HEK293 (cell line): Measurements from ENCODE around the gene OR4D10.
"Not testable (repeated sequence)": the region's sequence is repeated elsewhere in the genome, so short reads cannot be mapped to it uniquely, and the experiment has no call there.

ENCODE experiments used
- CTCF ChIA-PET: fragments of 350-600 bp; formaldehyde crosslinking; extraction: SDS; loops from one replicate; lab custom pipeline; 2021; ENCODE audit warnings: antibody characterized with exemption; lab: Yijun Ruan, JAX
- POLR2A ChIA-PET: fragments of 300-600 bp; formaldehyde crosslinking; extraction: SDS; loops from one replicate; lab custom pipeline; 2020; ENCODE audit warnings: antibody characterized with exemption, inconsistent platforms; lab: Yijun Ruan, JAX
- H3K27ac ChIP-seq: fragments of 200-500 bp; sonication (Bioruptor generic); 2 replicates; pipeline ENCODE4 v1.5.1; 2014; ENCODE audit warnings: low read depth, low read length, control low read depth, inconsistent platforms; ENCODE audit errors: extremely low read depth
- H3K36me3 ChIP-seq, 2 experiments: fragments of 200-500 bp in 1 of 2; sonication (Bioruptor generic) in 1 of 2; 1 replicate in 1 of 2; 2 replicates in 1 of 2; pipeline ENCODE4 v1.5.1; 2014 to 2017; ENCODE audit warnings: inconsistent platforms in 2 of 2, low read length in 2 of 2; ENCODE audit not compliant: control insufficient read depth in 2 of 2, insufficient read depth in 1 of 2
- H3K4me1 ChIP-seq: fragments of 200-500 bp; sonication (Bioruptor generic); 2 replicates; pipeline ENCODE4 v1.5.1; 2014; ENCODE audit warnings: mild to moderate bottlenecking, low read length, inconsistent platforms; ENCODE audit not compliant: control insufficient read depth, insufficient read depth
- H3K4me3 ChIP-seq: 2 replicates; pipeline ENCODE4 v1.5.1; 2011; ENCODE audit warnings: low read depth, mild to moderate bottlenecking, control low read depth, low read length, moderate library complexity
- H3K9me3 ChIP-seq: fragments of 200-500 bp; sonication (Bioruptor generic); 2 replicates; pipeline ENCODE4 v1.5.1; 2014; ENCODE audit warnings: low read depth, low read length, inconsistent platforms; ENCODE audit not compliant: control insufficient read depth, insufficient read depth
- ATF2 ChIP-seq: fragments of 450-650 bp; formaldehyde crosslinking; IDR thresholded peaks from 2 replicates; pipeline ENCODE4 v1.5.1; 2016; ENCODE audit warnings: missing biosample characterization, missing genetic modification characterization, low read depth
- HOXA7 ChIP-seq: sonication (generic); formaldehyde crosslinking; IDR thresholded peaks from 2 replicates; pipeline ENCODE4 v1.8.1; 2022; ENCODE audit warnings: missing genetic modification reagents, borderline replicate concordance
- HOXD13 ChIP-seq: sonication (generic); formaldehyde crosslinking; IDR thresholded peaks from 2 replicates; pipeline ENCODE4 v1.8.0; 2022; ENCODE audit warnings: missing genetic modification reagents, borderline replicate concordance
- SP7 ChIP-seq: fragments of 450-650 bp; formaldehyde crosslinking; IDR thresholded peaks from 2 replicates; pipeline ENCODE4 v1.5.1; 2016; ENCODE audit warnings: missing biosample characterization, missing genetic modification characterization
- ZNF146 ChIP-seq: fragments of 450-650 bp; formaldehyde crosslinking; IDR thresholded peaks from 2 replicates; pipeline ENCODE4 v1.5.1; 2016; ENCODE audit warnings: missing biosample characterization, missing genetic modification characterization
- ZNF155 ChIP-seq: fragments of 450-650 bp; formaldehyde crosslinking; IDR thresholded peaks from 2 replicates; pipeline ENCODE4 v1.5.1; 2016; ENCODE audit warnings: missing biosample characterization, missing genetic modification characterization
- ZNF16 ChIP-seq: fragments of 450-650 bp; formaldehyde crosslinking; IDR thresholded peaks from 2 replicates; pipeline ENCODE4 v1.5.1; 2016; ENCODE audit warnings: low read depth, missing biosample characterization, missing genetic modification characterization
- ZNF223 ChIP-seq: fragments of 450-650 bp; formaldehyde crosslinking; IDR thresholded peaks from 2 replicates; pipeline ENCODE4 v1.5.1; 2016; ENCODE audit warnings: missing biosample characterization, missing genetic modification characterization
- ZNF239 ChIP-seq: fragments of 450-650 bp; formaldehyde crosslinking; IDR thresholded peaks from 2 replicates; pipeline ENCODE4 v1.5.1; 2016; ENCODE audit warnings: missing biosample characterization, missing genetic modification characterization
- ZNF266 ChIP-seq: fragments of 450-650 bp; formaldehyde crosslinking; IDR thresholded peaks from 2 replicates; pipeline ENCODE4 v1.5.1; 2016; ENCODE audit warnings: missing biosample characterization, missing genetic modification characterization, low read depth
- ZNF302 ChIP-seq: fragments of 450-650 bp; formaldehyde crosslinking; IDR thresholded peaks from 2 replicates; pipeline ENCODE4 v1.5.1; 2016; ENCODE audit warnings: missing biosample characterization, missing genetic modification characterization, low read depth
- ZNF404 ChIP-seq: fragments of 450-650 bp; formaldehyde crosslinking; IDR thresholded peaks from 2 replicates; pipeline ENCODE4 v1.5.1; 2017; ENCODE audit warnings: missing biosample characterization, missing genetic modification characterization
- ZNF433 ChIP-seq: fragments of 450-650 bp; formaldehyde crosslinking; IDR thresholded peaks from 2 replicates; pipeline ENCODE4 v1.5.1; 2016; ENCODE audit warnings: missing biosample characterization, missing genetic modification characterization, low read depth
- ZNF514 ChIP-seq: fragments of 450-650 bp; formaldehyde crosslinking; IDR thresholded peaks from 2 replicates; pipeline ENCODE4 v1.5.1; 2016; ENCODE audit warnings: missing biosample characterization, missing genetic modification characterization
- ZNF530 ChIP-seq: fragments of 450-650 bp; formaldehyde crosslinking; IDR thresholded peaks from 2 replicates; pipeline ENCODE4 v1.5.1; 2016; ENCODE audit warnings: low read depth, missing biosample characterization, missing genetic modification characterization
- ZNF596 ChIP-seq: fragments of 450-650 bp; IDR thresholded peaks from 2 replicates; pipeline ENCODE4 v1.5.0; 2018; ENCODE audit warnings: missing biosample characterization, mild to moderate bottlenecking, missing genetic modification characterization, moderate library complexity
- ZNF654 ChIP-seq: fragments of 450-650 bp; formaldehyde crosslinking; IDR thresholded peaks from 2 replicates; pipeline ENCODE4 v1.5.1; 2016; ENCODE audit warnings: low read depth, missing biosample characterization, missing genetic modification characterization
- ZNF701 ChIP-seq: fragments of 450-650 bp; formaldehyde crosslinking; IDR thresholded peaks from 2 replicates; pipeline ENCODE4 v1.5.1; 2016; ENCODE audit warnings: missing biosample characterization, missing genetic modification characterization
- ZNF747 ChIP-seq: fragments of 450-650 bp; formaldehyde crosslinking; IDR thresholded peaks from 2 replicates; pipeline ENCODE4 v1.5.1; 2016; ENCODE audit warnings: missing biosample characterization, missing genetic modification characterization
- ZSCAN30 ChIP-seq: fragments of 450-650 bp; IDR thresholded peaks from 2 replicates; pipeline ENCODE4 v1.5.1; 2018; ENCODE audit warnings: missing biosample characterization, mild to moderate bottlenecking, missing genetic modification characterization, moderate library complexity
- TF ChIP-seq, protein P1 (sequence below): fragments of 450-650 bp; formaldehyde crosslinking; IDR thresholded peaks from 2 replicates; pipeline ENCODE4 v1.5.1; 2016; ENCODE audit warnings: missing biosample characterization, missing genetic modification characterization
- TF ChIP-seq, protein P2 (sequence below): fragments of 450-650 bp; IDR thresholded peaks from 2 replicates; pipeline ENCODE4 v1.5.1; 2018; ENCODE audit warnings: missing biosample characterization, mild to moderate bottlenecking, missing genetic modification characterization

Gene OR4D10

GRCh38 chr11:59429924-59430516, 43.1 kb upstream of the OR4D10 start:
- H3K4me3 ChIP-seq, result no peak overlapping the region
- no peaks in the 10 kb centered on the region for H3K9me3 ChIP-seq
- no peak overlapping the region for H3K27ac ChIP-seq
- ChIA-PET POLR2A (no interaction called here), CTCF (interaction anchor here (0.6 to 2.5 kb wide), 19 partner anchors 10 to 783 kb away, joined by 3 to 26 read pairs (median 4); partner anchors contain the start of gene DTX4)
- TF ChIP-seq ZNF654 (tag by site-specific recombination) (peak; percentile 75), ZNF155 (tag by site-specific recombination) (no peak)
- H3K36me3 ChIP-seq, result no peaks in the 10 kb centered on the region
- H3K4me1 ChIP-seq, result no peaks in the 10 kb centered on the region

- TF ChIP-seq ZNF701 (no peak), ZNF239 (no peak), ZNF514 (tag by site-specific recombination) (no peak)
- TF ChIP-seq, all 188 proteins: peak for 0
- POLR2A ChIA-PET, result interaction anchor here (0.5 kb wide), 1 partner anchor 147 kb away, joined by 4 read pairs; no protein-coding TSS in a partner anchor
- Histone ChIP-seq H3K4me3 (no peak within 1 kb of the TSS), H3K9me3 (no peaks in the 10 kb centered on the region), H3K4me1 (no peaks in the 10 kb centered on the region), H3K36me3 (no peaks in the 10 kb centered on the region), H3K27ac (no peak within 1 kb of the TSS)
- CTCF ChIA-PET, result interaction anchor here (0.7 to 1.5 kb wide), 3 partner anchors 34 to 264 kb away, joined by 5 to 12 read pairs (median 6); partner anchors contain the start of gene DTX4
These were observed 36.9 kb upstream of the OR4D10 start, which contains the start of gene OR5A1 for GRCh38 chr11:59436169-59436568. OR5A1 (plus strand) TSS chr11:59436469; CDS start chr11:59443169, 6,700 bp downstream.

DNA sequence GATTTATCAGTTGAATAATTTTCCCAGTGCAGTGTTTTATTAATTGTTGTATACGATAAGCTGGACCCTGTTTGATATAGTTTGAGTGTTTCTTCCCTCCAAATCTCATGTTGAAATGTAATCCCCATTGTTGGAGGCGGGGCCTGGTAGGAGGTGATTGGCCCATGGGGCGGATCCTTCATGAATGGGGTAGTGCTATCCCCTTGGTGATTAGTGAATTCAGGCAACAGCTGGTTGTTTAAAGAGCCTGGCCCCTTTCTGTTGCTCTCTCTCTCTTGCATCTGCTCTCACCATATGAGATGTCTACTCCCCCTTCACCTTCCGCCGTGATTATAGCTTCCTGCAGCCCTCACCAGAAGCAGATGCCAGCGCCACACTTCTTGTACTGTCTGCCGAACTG, 35.3 kb upstream of the OR4D10 start:
- TF ChIP-seq ZNF433 (tag by site-specific recombination) (no peak), ZNF596 (no peak), ZNF404 (tag by site-specific recombination) (no peak), ZNF223 (tag by site-specific recombination) (no peak), HOXA7 (CRISPR knock-in tag) (no peak), ZNF302 (tag by site-specific recombination) (no peak), ZNF266 (tag by site-specific recombination) (no peak), ZSCAN30 (tag by site-specific recombination) (no peak)
- TF ChIP-seq, protein P1, sequence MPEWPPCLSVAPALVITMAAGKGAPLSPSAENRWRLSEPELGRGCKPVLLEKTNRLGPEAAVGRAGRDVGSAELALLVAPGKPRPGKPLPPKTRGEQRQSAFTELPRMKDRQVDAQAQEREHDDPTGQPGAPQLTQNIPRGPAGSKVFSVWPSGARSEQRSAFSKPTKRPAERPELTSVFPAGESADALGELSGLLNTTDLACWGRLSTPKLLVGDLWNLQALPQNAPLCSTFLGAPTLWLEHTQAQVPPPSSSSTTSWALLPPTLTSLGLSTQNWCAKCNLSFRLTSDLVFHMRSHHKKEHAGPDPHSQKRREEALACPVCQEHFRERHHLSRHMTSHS (tag by site-specific recombination), result no peak
- no peaks in the 10 kb centered on the region for H3K36me3 ChIP-seq
- H3K9me3 ChIP-seq, result no peaks in the 10 kb centered on the region
- H3K27ac ChIP-seq, result no peak overlapping the region
- ChIA-PET CTCF (interaction anchor here (0.6 to 0.7 kb wide), 2 partner anchors 20 to 791 kb away, joined by 3 read pairs; no protein-coding TSS in a partner anchor), POLR2A (no interaction called here)
- no peak overlapping the region for H3K4me3 ChIP-seq
- H3K4me1 ChIP-seq, result no peaks in the 10 kb centered on the region

DNA sequence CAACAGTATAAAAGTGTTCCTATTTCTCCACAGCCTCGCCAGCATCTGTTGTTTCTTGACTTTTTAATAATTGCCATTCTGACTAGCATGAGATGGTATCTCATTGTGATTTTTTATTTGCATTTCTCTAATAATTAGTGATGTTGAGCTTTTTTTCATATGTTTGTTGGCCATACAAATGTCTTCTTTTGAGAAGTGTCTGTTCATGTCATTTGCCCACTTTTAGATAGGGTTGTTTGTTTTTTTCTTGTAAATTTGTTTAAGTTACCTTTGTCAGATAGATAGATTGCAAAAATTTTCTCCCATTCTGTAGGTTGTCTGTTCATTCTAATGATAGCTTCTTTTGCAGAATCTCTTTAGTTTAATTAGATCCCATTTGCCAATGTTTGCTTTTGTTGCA, 27.5 kb upstream of the OR4D10 start:
- H3K36me3 ChIP-seq, H3K27ac ChIP-seq, H3K4me1 ChIP-seq, H3K9me3 ChIP-seq, H3K4me3 ChIP-seq, POLR2A ChIA-PET: not testable (repeated sequence)
- CTCF ChIA-PET, result interaction anchor here (0.6 kb wide), 1 partner anchor 17 kb away, joined by 3 read pairs; no protein-coding TSS in a partner anchor

- Histone ChIP-seq H3K36me3 (no peaks in the 10 kb centered on the region), H3K4me3 (no peak overlapping the region), H3K27ac (no peak overlapping the region), H3K9me3 (no peaks in the 10 kb centered on the region), H3K4me1 (no peaks in the 10 kb centered on the region)
- POLR2A ChIA-PET, result no interaction called here
- CTCF ChIA-PET, result no interaction called here
- TF ChIP-seq, protein P2, sequence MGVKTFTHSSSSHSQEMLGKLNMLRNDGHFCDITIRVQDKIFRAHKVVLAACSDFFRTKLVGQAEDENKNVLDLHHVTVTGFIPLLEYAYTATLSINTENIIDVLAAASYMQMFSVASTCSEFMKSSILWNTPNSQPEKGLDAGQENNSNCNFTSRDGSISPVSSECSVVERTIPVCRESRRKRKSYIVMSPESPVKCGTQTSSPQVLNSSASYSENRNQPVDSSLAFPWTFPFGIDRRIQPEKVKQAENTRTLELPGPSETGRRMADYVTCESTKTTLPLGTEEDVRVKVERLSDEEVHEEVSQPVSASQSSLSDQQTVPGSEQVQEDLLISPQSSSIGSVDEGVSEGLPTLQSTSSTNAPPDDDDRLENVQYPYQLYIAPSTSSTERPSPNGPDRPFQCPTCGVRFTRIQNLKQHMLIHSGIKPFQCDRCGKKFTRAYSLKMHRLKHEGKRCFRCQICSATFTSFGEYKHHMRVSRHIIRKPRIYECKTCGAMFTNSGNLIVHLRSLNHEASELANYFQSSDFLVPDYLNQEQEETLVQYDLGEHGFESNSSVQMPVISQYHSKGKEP (tag by site-specific recombination), result no peak
- TF ChIP-seq ZNF16 (no peak), ZNF530 (no peak), ATF2 (tag by site-specific recombination) (no peak), SP7 (tag by site-specific recombination) (no peak), ZNF146 (no peak), HOXD13 (CRISPR knock-in tag) (no peak), ZNF239 (no peak), ZNF747 (no peak)
These were observed 24.6 kb upstream of the OR4D10 start for GRCh38 chr11:59448484-59448883.
